ENCODE measurements around the gene CHMP6. TPM values are rescaled to one million over a fixed set of nuclear protein-coding genes. Genes with fewer than 3 reads are reported as not detected.
"Not testable (repeated sequence)": the region's sequence is repeated elsewhere in the genome, so short reads cannot be mapped to it uniquely, and the experiment has no call there.

CHMP6 gene
- total RNA-seq, 1 experiment from 2014 or later = 23.1 TPM

DNA sequence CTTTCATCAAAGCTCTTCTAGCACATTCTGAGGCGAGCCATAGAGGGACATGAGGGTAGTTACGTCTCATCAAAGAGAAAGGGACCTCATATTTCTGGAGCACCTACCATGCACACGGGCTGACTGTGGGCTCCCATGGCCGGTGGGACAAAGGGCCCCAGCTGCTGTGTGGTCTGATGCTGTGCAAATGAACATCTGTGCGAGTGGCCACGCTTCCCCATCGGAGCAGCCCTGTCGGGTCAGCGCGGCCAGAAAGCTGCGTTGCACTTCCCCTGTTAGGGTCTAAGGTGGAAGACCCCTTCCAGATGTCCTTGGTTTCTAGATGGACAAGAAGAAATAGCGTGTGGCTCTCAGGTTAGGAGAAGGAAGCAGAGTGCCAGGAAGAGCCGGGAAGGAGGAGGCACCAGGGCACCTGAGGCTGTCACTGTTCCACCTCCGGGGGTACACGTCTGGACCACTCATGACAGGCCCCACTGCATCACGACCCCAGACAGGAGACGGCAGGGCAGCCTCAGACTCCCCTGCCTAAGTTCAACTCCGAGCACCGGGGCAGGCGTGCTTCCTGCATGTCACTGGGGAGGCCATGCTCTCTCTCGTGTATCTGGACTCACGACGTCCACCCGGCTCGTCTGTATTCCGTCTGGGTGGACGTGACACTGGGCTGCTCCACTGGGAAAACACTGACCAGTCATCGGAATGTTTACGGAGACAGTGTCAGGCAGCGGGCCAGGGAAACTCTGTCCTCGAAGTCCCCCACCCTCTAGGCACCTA, 34.8 kb downstream of the CHMP6 start:
- H3K27me3 ChIP-seq (ENCODE audit: low read length) = no peaks in the 10 kb centered on the region
- H3K4me2 ChIP-seq (ENCODE audit: low read depth, low read length, poor library complexity, severe bottlenecking) = no peak overlapping the region
- no peak for DNase-seq

GRCh38 chr17:81027038-81027437, 35.4 kb downstream of the CHMP6 start:
- no peaks in the 10 kb centered on the region for H3K79me2 ChIP-seq (ENCODE audit: low read length)
- no peak for DNase-seq
- no peaks in the 10 kb centered on the region for H3K36me3 ChIP-seq (ENCODE audit: insufficient read depth, low read length)
- H4K20me1 ChIP-seq (ENCODE audit: insufficient read depth, low read depth, low read length) = no peaks in the 10 kb centered on the region
- no peak overlapping the region for H3K27ac ChIP-seq (ENCODE audit: low read length)
- no peak overlapping the region for H3K9ac ChIP-seq (ENCODE audit: low read length)
- H3K9me2 ChIP-seq (replicated peaks; ENCODE audit: insufficient read depth, low read length) = no peaks in the 10 kb centered on the region
- H3K4me1 ChIP-seq (ENCODE audit: low read length) = no peaks in the 10 kb centered on the region
- H3K9me3 ChIP-seq (ENCODE audit: low read length) = no peaks in the 10 kb centered on the region
- no peaks in the 10 kb centered on the region for H3K27me3 ChIP-seq (ENCODE audit: low read length)
- H3K4me3 ChIP-seq (ENCODE audit: low read length) = no peak overlapping the region
- H2AFZ ChIP-seq (ENCODE audit: low read length) = no peak overlapping the region
- no peak overlapping the region for H3K4me2 ChIP-seq (ENCODE audit: low read depth, low read length, poor library complexity, severe bottlenecking)

More for the DNA sequence above, 34.8 kb downstream of the CHMP6 start:
- Histone ChIP-seq H3K9ac (ENCODE audit: low read length) (no peak overlapping the region), H3K4me1 (ENCODE audit: low read length) (no peaks in the 10 kb centered on the region), H3K4me3 (ENCODE audit: low read length) (no peak overlapping the region), H3K79me2 (ENCODE audit: low read length) (no peaks in the 10 kb centered on the region), H3K9me2 (replicated peaks; ENCODE audit: insufficient read depth, low read length) (no peaks in the 10 kb centered on the region), H3K36me3 (ENCODE audit: insufficient read depth, low read length) (no peaks in the 10 kb centered on the region), H3K27ac (ENCODE audit: low read length) (no peak overlapping the region), H4K20me1 (ENCODE audit: insufficient read depth, low read depth, low read length) (no peaks in the 10 kb centered on the region), H3K9me3 (ENCODE audit: low read length) (no peaks in the 10 kb centered on the region), H2AFZ (ENCODE audit: low read length) (no peak overlapping the region)

- Histone ChIP-seq H3K4me1 (ENCODE audit: low read length) (no peaks in the 10 kb centered on the region), H2AFZ (ENCODE audit: low read length) (no peak overlapping the region), H3K4me3 (ENCODE audit: low read length) (no peak overlapping the region), H3K9ac (ENCODE audit: low read length) (no peak overlapping the region), H3K4me2 (ENCODE audit: low read depth, low read length, poor library complexity, severe bottlenecking) (no peak overlapping the region), H3K27me3 (ENCODE audit: low read length) (no peaks in the 10 kb centered on the region), H3K79me2 (ENCODE audit: low read length) (no peaks in the 10 kb centered on the region), H3K36me3 (ENCODE audit: insufficient read depth, low read length) (no peaks in the 10 kb centered on the region), H3K9me3 (ENCODE audit: low read length) (no peaks in the 10 kb centered on the region), H3K27ac (ENCODE audit: low read length) (no peak overlapping the region), H3K9me2 (replicated peaks; ENCODE audit: insufficient read depth, low read length) (no peaks in the 10 kb centered on the region), H4K20me1 (ENCODE audit: insufficient read depth, low read depth, low read length) (no peaks in the 10 kb centered on the region)
- no peak for DNase-seq
Measured at GRCh38 chr17:81027591-81028505, 36.2 kb downstream of the CHMP6 start.

GRCh38 chr17:81028506-81028858, 36.8 kb downstream of the CHMP6 start:
- no peak for DNase-seq
- H3K27me3 ChIP-seq (ENCODE audit: low read length) = no peaks in the 10 kb centered on the region
- H3K27ac ChIP-seq (ENCODE audit: low read length) = no peak overlapping the region
- no peaks in the 10 kb centered on the region for H3K79me2 ChIP-seq (ENCODE audit: low read length)
- H3K4me2 ChIP-seq (ENCODE audit: low read depth, low read length, poor library complexity, severe bottlenecking) = no peak overlapping the region
- H3K9me2 ChIP-seq (replicated peaks; ENCODE audit: insufficient read depth, low read length) = no peaks in the 10 kb centered on the region
- H3K4me1 ChIP-seq (ENCODE audit: low read length) = no peaks in the 10 kb centered on the region
- H3K9ac ChIP-seq (ENCODE audit: low read length) = no peak overlapping the region
- no peaks in the 10 kb centered on the region for H4K20me1 ChIP-seq (ENCODE audit: insufficient read depth, low read depth, low read length)
- H3K36me3 ChIP-seq (ENCODE audit: insufficient read depth, low read length) = no peaks in the 10 kb centered on the region
- H3K4me3 ChIP-seq (ENCODE audit: low read length) = no peak overlapping the region
- no peak overlapping the region for H2AFZ ChIP-seq (ENCODE audit: low read length)
- H3K9me3 ChIP-seq (ENCODE audit: low read length) = no peaks in the 10 kb centered on the region

DNA sequence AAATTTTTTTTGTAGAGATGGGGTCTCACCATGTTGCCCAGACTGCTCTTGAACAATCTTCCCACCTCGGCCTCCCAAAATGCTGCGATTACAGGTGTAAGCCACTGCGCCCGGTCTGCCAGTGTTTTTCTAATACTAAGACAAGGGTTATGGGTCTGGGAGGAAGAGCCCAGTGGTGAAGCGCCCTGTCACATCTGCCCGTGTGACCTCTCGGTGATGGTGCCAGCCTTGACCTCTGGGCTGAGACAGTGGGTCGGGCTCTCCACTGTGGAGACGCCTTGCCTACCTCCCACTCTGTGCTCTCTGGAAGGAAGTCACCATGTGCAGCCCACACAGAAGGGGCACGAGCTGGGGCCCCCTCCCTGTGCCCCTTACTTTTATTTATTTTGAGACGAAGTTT, 38.2 kb downstream of the CHMP6 start:
- Histone ChIP-seq H3K4me3 (ENCODE audit: low read length) (no peak overlapping the region), H3K4me2 (ENCODE audit: low read depth, low read length, poor library complexity, severe bottlenecking) (no peak overlapping the region), H2AFZ (ENCODE audit: low read length) (no peak overlapping the region), H3K79me2 (ENCODE audit: low read length) (no peaks in the 10 kb centered on the region), H3K4me1 (ENCODE audit: low read length) (peaks cover 5% of the 10 kb centered on the region), H3K9me3 (ENCODE audit: low read length) (no peaks in the 10 kb centered on the region), H3K27me3 (ENCODE audit: low read length) (no peaks in the 10 kb centered on the region), H4K20me1 (ENCODE audit: insufficient read depth, low read depth, low read length) (no peaks in the 10 kb centered on the region), H3K9me2 (replicated peaks; ENCODE audit: insufficient read depth, low read length) (no peaks in the 10 kb centered on the region), H3K36me3 (ENCODE audit: insufficient read depth, low read length) (no peaks in the 10 kb centered on the region), H3K9ac (ENCODE audit: low read length) (no peak overlapping the region), H3K27ac (ENCODE audit: low read length) (no peak overlapping the region)
- no peak for DNase-seq

DNA sequence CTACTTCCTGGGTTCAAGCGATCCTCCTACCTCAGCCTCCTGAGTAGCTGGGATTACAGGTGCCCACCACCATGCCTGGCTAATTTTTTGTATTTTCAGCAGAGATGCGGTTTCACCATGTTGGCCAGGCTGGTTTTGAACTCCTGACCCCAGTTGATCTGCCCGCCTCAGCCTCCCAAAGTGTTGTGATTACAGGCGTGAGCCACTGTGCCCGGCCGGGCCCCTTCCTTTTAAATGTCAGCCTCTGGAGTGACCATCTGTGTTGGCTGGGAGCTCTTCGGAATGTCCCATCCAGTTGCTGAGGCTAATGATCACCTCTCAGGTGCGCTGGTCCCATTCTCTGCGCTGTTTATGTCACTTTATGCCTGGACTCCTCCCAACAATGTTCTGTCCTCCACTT, 38.7 kb downstream of the CHMP6 start:
- not testable (repeated sequence) for H3K36me3 ChIP-seq (ENCODE audit: insufficient read depth, low read length); H3K27me3 ChIP-seq (ENCODE audit: low read length); H2AFZ ChIP-seq (ENCODE audit: low read length); H3K9me3 ChIP-seq (ENCODE audit: low read length); H3K4me3 ChIP-seq (ENCODE audit: low read length); H3K9ac ChIP-seq (ENCODE audit: low read length); H3K4me2 ChIP-seq (ENCODE audit: low read depth, low read length, poor library complexity, severe bottlenecking); H4K20me1 ChIP-seq (ENCODE audit: insufficient read depth, low read depth, low read length); H3K4me1 ChIP-seq (ENCODE audit: low read length); H3K9me2 ChIP-seq (replicated peaks; ENCODE audit: insufficient read depth, low read length); H3K27ac ChIP-seq (ENCODE audit: low read length); DNase-seq; H3K79me2 ChIP-seq (ENCODE audit: low read length)

DNA sequence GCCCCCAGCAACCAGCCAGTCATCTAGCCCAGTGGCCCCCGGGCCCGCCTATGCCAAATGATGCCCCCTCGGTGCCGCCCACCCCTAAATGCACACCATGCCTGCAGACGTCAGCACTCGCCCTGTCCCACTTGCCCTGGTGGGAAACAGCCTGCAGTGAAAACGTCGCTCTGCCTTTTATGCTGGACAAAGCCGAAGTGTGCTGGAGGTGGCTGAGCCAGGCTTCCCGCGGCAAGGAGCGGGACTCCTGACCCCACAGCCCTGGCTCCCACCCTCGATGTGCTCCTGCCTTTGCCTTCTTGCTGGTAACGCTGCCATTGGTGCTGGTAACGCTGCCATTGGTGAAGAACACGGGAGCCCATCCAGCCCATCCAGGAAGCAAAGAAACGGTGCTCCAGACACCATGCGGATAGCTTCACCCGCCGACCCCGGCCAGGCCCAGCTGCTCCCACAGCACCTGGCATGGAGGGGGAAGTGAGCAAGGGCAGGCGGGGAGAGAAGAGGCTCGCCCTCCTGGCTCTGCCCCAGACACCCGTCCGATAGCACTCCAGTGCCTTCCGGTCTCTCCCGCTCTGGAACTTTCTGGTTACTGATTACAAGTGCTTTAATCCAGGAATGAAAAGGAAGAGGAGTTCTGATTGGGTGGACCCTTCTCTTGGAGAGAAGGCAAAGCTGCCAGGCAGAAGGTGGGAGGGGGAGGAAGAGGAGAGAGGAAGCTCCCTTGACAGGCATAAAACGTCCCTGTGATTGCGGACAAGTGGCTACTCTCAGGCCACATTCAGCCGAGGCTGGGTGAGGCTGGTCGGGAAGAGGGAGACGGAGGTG, 39.3 kb downstream of the CHMP6 start:
- no peak for DNase-seq
- no peaks in the 10 kb centered on the region for H3K79me2 ChIP-seq (ENCODE audit: low read length)
- H3K9ac ChIP-seq (ENCODE audit: low read length) = no peak overlapping the region
- no peaks in the 10 kb centered on the region for H3K9me3 ChIP-seq (ENCODE audit: low read length)
- H2AFZ ChIP-seq (ENCODE audit: low read length) = no peak overlapping the region
- no peak overlapping the region for H3K4me2 ChIP-seq (ENCODE audit: low read depth, low read length, poor library complexity, severe bottlenecking)
- no peak overlapping the region for H3K4me3 ChIP-seq (ENCODE audit: low read length)
- H3K27ac ChIP-seq (ENCODE audit: low read length) = no peak overlapping the region
- H4K20me1 ChIP-seq (ENCODE audit: insufficient read depth, low read depth, low read length) = no peaks in the 10 kb centered on the region
- no peaks in the 10 kb centered on the region for H3K9me2 ChIP-seq (replicated peaks; ENCODE audit: insufficient read depth, low read length)
- H3K27me3 ChIP-seq (ENCODE audit: low read length) = no peaks in the 10 kb centered on the region
- no peaks in the 10 kb centered on the region for H3K36me3 ChIP-seq (ENCODE audit: insufficient read depth, low read length)
- peaks cover 5% of the 10 kb centered on the region for H3K4me1 ChIP-seq (ENCODE audit: low read length)
